Measurements from ENCODE around the gene KMT5B. TPM values are rescaled to one million over a fixed set of nuclear protein-coding genes. Genes with fewer than 3 reads are reported as not detected.
A peak's percentile ranks its signal among the peaks of the same experiment; 100 is the strongest.

Gene KMT5B
- total and polyA plus RNA-seq, 2 of the 13 experiments (the other 11 are each of a cell fraction or from before 2014, with no cell fraction given), result 17.6 to 23.7 TPM

GRCh38 chr11:68257477-68258362 lies 44.6 kb upstream of the KMT5B start (continued):
- TF ChIP-seq LCORL (IDR thresholded peaks at IDR 0.05), result no peak
- TF ChIP-seq LCORL (CRISPR knock-in tag; IDR thresholded peaks at IDR 0.05), result peak; percentile 76
- TF ChIP-seq NRL (CRISPR knock-in tag; IDR thresholded peaks at IDR 0.05; ENCODE audit: borderline replicate concordance), result peak; percentile 98
- no peak for TF ChIP-seq CENPT (CRISPR knock-in tag; IDR thresholded peaks at IDR 0.05; ENCODE audit: low read depth)
- no peak for TF ChIP-seq NFATC3 (CRISPR knock-in tag; IDR thresholded peaks at IDR 0.05)
- TF ChIP-seq CBX1 (IDR thresholded peaks at IDR 0.05; ENCODE audit: low read depth), result no peak
- TF ChIP-seq ZNF775 (CRISPR knock-in tag; IDR thresholded peaks at IDR 0.05; ENCODE audit: borderline replicate concordance), result no peak
- 0 out of 2 replicates have a peak, but pooled peaks have one; percentile 40 for TF ChIP-seq ZBTB21 (CRISPR knock-in tag; IDR thresholded peaks at IDR 0.05)
- no peak for TF ChIP-seq CREB1 (IDR thresholded peaks at IDR 0.05)
- TF ChIP-seq CREB1 (CRISPR knock-in tag; IDR thresholded peaks at IDR 0.05), result no peak
- peak; percentile 71; the same call in 1 of the 2 replicates for TF ChIP-seq UBTF (CRISPR knock-in tag; IDR thresholded peaks at IDR 0.05)
- no peak for TF ChIP-seq ZNF441 (CRISPR knock-in tag; IDR thresholded peaks at IDR 0.05; ENCODE audit: borderline replicate concordance)
- TF ChIP-seq GMEB1 (CRISPR knock-in tag; IDR thresholded peaks at IDR 0.05; ENCODE audit: borderline replicate concordance), result 0 out of 2 replicates have a peak, but pooled peaks have one; percentile 23
- TF ChIP-seq SALL1 (CRISPR knock-in tag; IDR thresholded peaks at IDR 0.05), result peak; percentile 91
- no peak for TF ChIP-seq ZNF615 (CRISPR knock-in tag; IDR thresholded peaks at IDR 0.05; ENCODE audit: borderline replicate concordance)
- TF ChIP-seq NR2F1 (CRISPR knock-in tag; IDR thresholded peaks at IDR 0.05), result no peak
- TF ChIP-seq ZBTB33 (CRISPR knock-in tag; IDR thresholded peaks at IDR 0.05), result peak; percentile 23; the same call in 1 of the 2 replicates
- TF ChIP-seq FOSL2 (CRISPR knock-in tag; IDR thresholded peaks at IDR 0.05), result 0 out of 2 replicates have a peak, but pooled peaks have one; percentile 5
- peak; percentile 100 for TF ChIP-seq ZNF687 (CRISPR knock-in tag; IDR thresholded peaks at IDR 0.05)

Measured in HepG2 (cell line).